ENCODE measurements around the gene ISM1. TPM values are rescaled to one million over a fixed set of nuclear protein-coding genes. Genes with fewer than 3 reads are reported as not detected.

ISM1 gene
- polyA plus RNA-seq, 3 donors: not detected

DNA sequence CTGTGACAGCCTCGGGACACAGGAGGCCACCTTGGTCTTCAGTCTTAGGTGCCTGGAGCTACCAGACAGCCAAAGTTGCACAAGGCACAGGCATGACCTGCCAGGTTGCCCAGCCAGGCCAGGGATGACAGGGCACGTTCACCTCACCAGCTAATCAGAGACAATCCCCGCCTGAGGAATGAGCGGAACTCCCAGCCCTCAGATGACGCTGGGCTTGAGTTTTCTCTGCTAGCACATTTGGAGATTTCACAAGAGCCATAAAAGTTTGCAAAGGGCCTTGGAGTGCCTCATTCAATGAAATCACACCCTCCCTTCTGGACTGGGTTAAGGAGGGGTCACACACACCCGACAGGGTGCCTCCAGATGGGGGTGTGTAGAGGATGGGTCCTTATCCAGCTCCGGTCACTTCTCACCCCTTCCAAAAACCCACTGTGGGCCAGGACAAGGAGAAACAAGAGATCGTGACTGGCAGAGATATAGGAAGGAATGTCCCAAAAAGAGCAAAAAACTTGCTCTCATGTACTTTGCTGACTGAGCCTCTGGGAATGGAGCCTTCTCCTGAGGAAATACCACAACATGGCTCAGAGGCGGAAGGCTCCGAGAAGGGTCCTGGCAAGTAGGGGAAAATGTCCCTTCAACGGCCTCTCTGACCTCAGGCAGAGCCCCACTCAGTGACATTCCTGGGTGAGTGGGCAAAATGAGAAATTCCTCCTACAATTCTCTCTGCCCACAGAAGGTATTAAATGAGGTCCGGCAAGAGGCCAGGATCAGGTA is 121.6 kb downstream of the ISM1 start:
- Mint-ChIP-seq H3K4me3 (no peak overlapping the region), H3K36me3 (no peaks in the 10 kb centered on the region), H3K27ac (no peak overlapping the region), H3K4me1 (no peaks in the 10 kb centered on the region), H3K9me3 (peaks cover 2 to 27% (median 11%) of the 10 kb centered on the region in 7 donors), H3K27me3 (ENCODE audit: low read depth in 3 of 3) (peaks cover 0 to 7% (median 2%) of the 10 kb centered on the region in 3 donors)
- no peak overlapping the region for H3K4me2 ChIP-seq (replicated peaks; ENCODE audit: extremely low read depth, low read length, poor library complexity, severe bottlenecking)
- no peaks in the 10 kb centered on the region for H4K20me1 ChIP-seq (ENCODE audit: insufficient read depth, low read length)
- H3K79me2 ChIP-seq (ENCODE audit: insufficient read depth, low read length): no peaks in the 10 kb centered on the region
- no peak overlapping the region for H3K9ac ChIP-seq (ENCODE audit: insufficient read depth, low read length, poor library complexity, severe bottlenecking)
- no peaks in the 10 kb centered on the region for H3K27me3 ChIP-seq (ENCODE audit: control insufficient read depth in 2 of 2, insufficient read depth in 2 of 2, low read length in 2 of 2)
- intact Hi-C loops (cut with micrococcal nuclease): no loop called here
- 95% methylated on average over 4 of the region's 12 CpGs for WGBS (ENCODE audit: insufficient coverage)
- peaks cover 0 to 16% of the 10 kb centered on the region in 2 donors for H3K9me3 ChIP-seq (replicated peaks in 1 of 2; ENCODE audit: control insufficient read depth in 1 of 2, insufficient read depth in 1 of 2, low read length in 2 of 2)
- H3K4me1 ChIP-seq (ENCODE audit: control insufficient read depth in 1 of 2, insufficient read depth in 2 of 2, low read length in 2 of 2): no peaks in the 10 kb centered on the region
- no peak for DNase-seq
- no peaks in the 10 kb centered on the region for H3K36me3 ChIP-seq (replicated peaks in 1 of 2; ENCODE audit: control insufficient read depth in 1 of 2, insufficient read depth in 2 of 2, low read length in 2 of 2)
- H3K4me3 ChIP-seq (replicated peaks in 1 of 3; ENCODE audit: low read depth in 2 of 3, low read length in 3 of 3): no peak overlapping the region
- TF ChIP-seq, protein P1, sequence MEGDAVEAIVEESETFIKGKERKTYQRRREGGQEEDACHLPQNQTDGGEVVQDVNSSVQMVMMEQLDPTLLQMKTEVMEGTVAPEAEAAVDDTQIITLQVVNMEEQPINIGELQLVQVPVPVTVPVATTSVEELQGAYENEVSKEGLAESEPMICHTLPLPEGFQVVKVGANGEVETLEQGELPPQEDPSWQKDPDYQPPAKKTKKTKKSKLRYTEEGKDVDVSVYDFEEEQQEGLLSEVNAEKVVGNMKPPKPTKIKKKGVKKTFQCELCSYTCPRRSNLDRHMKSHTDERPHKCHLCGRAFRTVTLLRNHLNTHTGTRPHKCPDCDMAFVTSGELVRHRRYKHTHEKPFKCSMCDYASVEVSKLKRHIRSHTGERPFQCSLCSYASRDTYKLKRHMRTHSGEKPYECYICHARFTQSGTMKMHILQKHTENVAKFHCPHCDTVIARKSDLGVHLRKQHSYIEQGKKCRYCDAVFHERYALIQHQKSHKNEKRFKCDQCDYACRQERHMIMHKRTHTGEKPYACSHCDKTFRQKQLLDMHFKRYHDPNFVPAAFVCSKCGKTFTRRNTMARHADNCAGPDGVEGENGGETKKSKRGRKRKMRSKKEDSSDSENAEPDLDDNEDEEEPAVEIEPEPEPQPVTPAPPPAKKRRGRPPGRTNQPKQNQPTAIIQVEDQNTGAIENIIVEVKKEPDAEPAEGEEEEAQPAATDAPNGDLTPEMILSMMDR (IDR thresholded peaks at IDR 0.05): no peak
- no peak overlapping the region for H2AFZ ChIP-seq (ENCODE audit: insufficient read depth, low read depth, low read length, poor library complexity, severe bottlenecking)
- no peak overlapping the region for H3K27ac ChIP-seq (ENCODE audit: low read depth in 1 of 2, low read length in 2 of 2)

DNA sequence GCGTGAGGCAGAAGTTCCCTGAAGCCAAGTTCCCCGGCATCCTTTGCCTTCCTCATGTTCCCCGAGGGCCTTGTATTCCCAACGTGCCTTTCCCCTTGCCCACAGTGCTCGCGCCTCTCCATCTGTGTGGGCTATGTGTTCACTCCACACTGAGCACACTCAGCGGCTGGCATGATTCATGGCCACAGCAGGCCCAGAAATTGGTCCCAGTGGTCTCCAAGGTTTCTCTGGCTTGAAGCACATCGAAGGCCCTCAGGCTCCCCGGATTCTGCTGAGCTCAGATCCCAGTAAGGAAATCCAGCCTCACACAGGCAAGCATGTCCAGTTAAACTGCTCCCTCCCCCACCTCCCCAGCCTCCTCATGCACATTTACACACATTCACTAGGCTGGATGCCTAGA is 123.6 kb downstream of the ISM1 start:
- H3K9me3 ChIP-seq (replicated peaks in 1 of 2; ENCODE audit: control insufficient read depth in 1 of 2, insufficient read depth in 1 of 2, low read length in 2 of 2): peaks cover 0 to 16% of the 10 kb centered on the region in 2 donors

More for the DNA sequence above, 123.6 kb downstream of the ISM1 start:
- Histone ChIP-seq H3K4me3 (replicated peaks in 1 of 3; ENCODE audit: low read depth in 2 of 3, low read length in 3 of 3) (no peak overlapping the region), H3K27ac (ENCODE audit: low read depth in 1 of 2, low read length in 2 of 2) (no peak overlapping the region), H4K20me1 (ENCODE audit: insufficient read depth, low read length) (no peaks in the 10 kb centered on the region), H3K4me2 (replicated peaks; ENCODE audit: extremely low read depth, low read length, poor library complexity, severe bottlenecking) (no peak overlapping the region), H3K36me3 (replicated peaks in 1 of 2; ENCODE audit: control insufficient read depth in 1 of 2, insufficient read depth in 2 of 2, low read length in 2 of 2) (no peaks in the 10 kb centered on the region), H3K27me3 (ENCODE audit: control insufficient read depth in 2 of 2, insufficient read depth in 2 of 2, low read length in 2 of 2) (no peaks in the 10 kb centered on the region), H3K79me2 (ENCODE audit: insufficient read depth, low read length) (no peaks in the 10 kb centered on the region), H3K4me1 (ENCODE audit: control insufficient read depth in 1 of 2, insufficient read depth in 2 of 2, low read length in 2 of 2) (no peaks in the 10 kb centered on the region), H2AFZ (ENCODE audit: insufficient read depth, low read depth, low read length, poor library complexity, severe bottlenecking) (no peak overlapping the region), H3K9ac (ENCODE audit: insufficient read depth, low read length, poor library complexity, severe bottlenecking) (no peak overlapping the region)
- DNase-seq: no peak
- TF ChIP-seq, protein P1 (IDR thresholded peaks at IDR 0.05): no peak
- WGBS (ENCODE audit: insufficient coverage): 95% methylated on average over 9 of the region's 9 CpGs
- Mint-ChIP-seq H3K4me1 (no peaks in the 10 kb centered on the region), H3K4me3 (no peak overlapping the region), H3K36me3 (no peaks in the 10 kb centered on the region), H3K27ac (no peak overlapping the region), H3K9me3 (peaks cover 4 to 30% (median 11%) of the 10 kb centered on the region in 7 donors), H3K27me3 (ENCODE audit: low read depth in 3 of 3) (peaks cover 0 to 7% (median 2%) of the 10 kb centered on the region in 3 donors)
- intact Hi-C loops (cut with micrococcal nuclease): no loop called here
